IMR-90 (cell line): Measurements from ENCODE around the gene PACSIN2.

Experiments used
- BHLHE40 ChIP-seq: fragments of 150-350 bp; IDR thresholded peaks from 2 replicates; pipeline ENCODE4 v1.6.1; 2016; ENCODE audit warnings: mild to moderate bottlenecking, low read depth, low read length
- CEBPB ChIP-seq: IDR thresholded peaks from 2 replicates; pipeline ENCODE4 v1.6.1; 2012; ENCODE audit warnings: low read depth, low read length, improper control_type of control experiment
- CHD1 ChIP-seq: IDR thresholded peaks from 2 replicates; pipeline ENCODE4 v1.6.1; 2012; ENCODE audit warnings: low read depth, low read length, improper control_type of control experiment
- FOS ChIP-seq: fragments of 150-350 bp; IDR thresholded peaks from 2 replicates; pipeline ENCODE4 v1.6.1; 2016; ENCODE audit warnings: low read depth, low read length
- MAFK ChIP-seq: IDR thresholded peaks from 2 replicates; pipeline ENCODE4 v1.6.1; 2012; ENCODE audit warnings: low read depth, low read length, improper control_type of control experiment
- MXI1 ChIP-seq: IDR thresholded peaks from 2 replicates; pipeline ENCODE4 v1.6.1; 2012; ENCODE audit warnings: low read depth, mild to moderate bottlenecking, low read length, moderate library complexity, borderline replicate concordance
- NFE2L2 ChIP-seq: fragments of 150-350 bp; IDR thresholded peaks from 2 replicates; pipeline ENCODE4 v1.6.1; 2016; ENCODE audit warnings: low read depth, mild to moderate bottlenecking, low read length
- POLR2A ChIP-seq: IDR thresholded peaks from 2 replicates; pipeline ENCODE4 v1.6.1; 2012; ENCODE audit warnings: mild to moderate bottlenecking, low read depth, low read length
- RCOR1 ChIP-seq: IDR thresholded peaks from 2 replicates; pipeline ENCODE4 v1.6.1; 2012; ENCODE audit warnings: mild to moderate bottlenecking, low read length, improper control_type of control experiment; ENCODE audit not compliant: insufficient replicate concordance
- SMC3 ChIP-seq: fragments of 150-350 bp; IDR thresholded peaks from 2 replicates; pipeline ENCODE4 v1.6.1; 2016; ENCODE audit warnings: low read depth, mild to moderate bottlenecking, antibody characterized with exemption, low read length, moderate library complexity
- TF ChIP-seq, protein P1 (sequence below): conservative IDR thresholded peaks from 2 replicates; pipeline ENCODE4 v1.5.1; 2012; ENCODE audit warnings: mild to moderate bottlenecking, low read depth, low read length, improper control_type of control experiment
- TF ChIP-seq, protein P2 (sequence below): fragments of 150-350 bp; IDR thresholded peaks from 2 replicates; pipeline ENCODE4 v1.6.1; 2016; ENCODE audit warnings: low read depth, mild to moderate bottlenecking, low read length, moderate library complexity, borderline replicate concordance

DNA sequence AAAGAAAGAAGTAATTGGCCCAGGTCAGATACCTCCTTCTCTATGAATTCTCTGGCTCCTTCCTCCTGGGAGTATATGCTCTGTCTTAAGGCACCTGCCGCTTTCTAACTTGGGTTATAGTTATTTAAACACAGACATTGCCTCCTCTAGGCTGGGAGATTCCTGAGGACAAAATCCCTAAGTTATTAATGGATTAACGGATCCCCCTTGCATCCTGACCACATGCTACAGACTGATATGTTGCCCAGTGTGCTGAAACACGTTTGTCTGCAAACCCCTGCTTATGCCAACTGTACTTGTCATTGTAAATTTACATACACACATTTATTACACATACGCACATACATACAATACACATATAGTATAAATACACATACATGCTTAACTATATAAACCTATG, 35.3 kb downstream of the PACSIN2 start:
- TF ChIP-seq CHD1, result no peak
- TF ChIP-seq SMC3, result no peak
- TF ChIP-seq POLR2A, result no peak
- TF ChIP-seq, protein P1, sequence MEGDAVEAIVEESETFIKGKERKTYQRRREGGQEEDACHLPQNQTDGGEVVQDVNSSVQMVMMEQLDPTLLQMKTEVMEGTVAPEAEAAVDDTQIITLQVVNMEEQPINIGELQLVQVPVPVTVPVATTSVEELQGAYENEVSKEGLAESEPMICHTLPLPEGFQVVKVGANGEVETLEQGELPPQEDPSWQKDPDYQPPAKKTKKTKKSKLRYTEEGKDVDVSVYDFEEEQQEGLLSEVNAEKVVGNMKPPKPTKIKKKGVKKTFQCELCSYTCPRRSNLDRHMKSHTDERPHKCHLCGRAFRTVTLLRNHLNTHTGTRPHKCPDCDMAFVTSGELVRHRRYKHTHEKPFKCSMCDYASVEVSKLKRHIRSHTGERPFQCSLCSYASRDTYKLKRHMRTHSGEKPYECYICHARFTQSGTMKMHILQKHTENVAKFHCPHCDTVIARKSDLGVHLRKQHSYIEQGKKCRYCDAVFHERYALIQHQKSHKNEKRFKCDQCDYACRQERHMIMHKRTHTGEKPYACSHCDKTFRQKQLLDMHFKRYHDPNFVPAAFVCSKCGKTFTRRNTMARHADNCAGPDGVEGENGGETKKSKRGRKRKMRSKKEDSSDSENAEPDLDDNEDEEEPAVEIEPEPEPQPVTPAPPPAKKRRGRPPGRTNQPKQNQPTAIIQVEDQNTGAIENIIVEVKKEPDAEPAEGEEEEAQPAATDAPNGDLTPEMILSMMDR, result no peak
- TF ChIP-seq RCOR1, result no peak
- no peak for TF ChIP-seq NFE2L2
- TF ChIP-seq MAFK, result no peak
- no peak for TF ChIP-seq MXI1
- TF ChIP-seq BHLHE40, result no peak
- TF ChIP-seq CEBPB, result no peak
- TF ChIP-seq, protein P2, sequence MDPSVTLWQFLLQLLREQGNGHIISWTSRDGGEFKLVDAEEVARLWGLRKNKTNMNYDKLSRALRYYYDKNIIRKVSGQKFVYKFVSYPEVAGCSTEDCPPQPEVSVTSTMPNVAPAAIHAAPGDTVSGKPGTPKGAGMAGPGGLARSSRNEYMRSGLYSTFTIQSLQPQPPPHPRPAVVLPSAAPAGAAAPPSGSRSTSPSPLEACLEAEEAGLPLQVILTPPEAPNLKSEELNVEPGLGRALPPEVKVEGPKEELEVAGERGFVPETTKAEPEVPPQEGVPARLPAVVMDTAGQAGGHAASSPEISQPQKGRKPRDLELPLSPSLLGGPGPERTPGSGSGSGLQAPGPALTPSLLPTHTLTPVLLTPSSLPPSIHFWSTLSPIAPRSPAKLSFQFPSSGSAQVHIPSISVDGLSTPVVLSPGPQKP, result no peak
- no peak for TF ChIP-seq FOS
